Uterus (tissue), 4 donors: ENCODE results near the gene RFX2. TPM values are rescaled to one million over a fixed set of nuclear protein-coding genes. Genes with fewer than 3 reads are reported as not detected.

Source experiments
- DNase-seq, 2 donors: peaks; one replicate each; pipeline ENCODE4 v3.0.0-alpha.2; 2019 to 2020
- H3K27ac ChIP-seq, 2 donors: fragments of 200-600 bp; sonication (generic); 1 replicate in 1 of 2; 2 replicates in 1 of 2; pipeline ENCODE4 v1.5.1; 2016 to 2018
- H3K27me3 ChIP-seq, 2 donors: fragments of 200-600 bp; sonication (generic); one replicate each; pipeline ENCODE4 v1.5.1; 2018 to 2019; ENCODE audit warnings: control low read depth in 1 of 2
- H3K36me3 ChIP-seq, 2 donors: fragments of 200-600 bp; sonication (generic); one replicate each; pipeline ENCODE4 v1.5.1; 2019; ENCODE audit warnings: control low read depth in 1 of 2
- H3K4me1 ChIP-seq, 2 donors: fragments of 200-600 bp; sonication (generic); one replicate each; pipeline ENCODE4 v1.5.1; 2018 to 2019; ENCODE audit warnings: control low read depth in 1 of 2
- H3K4me3 ChIP-seq, 2 donors: fragments of 200-600 bp; sonication (generic); 1 replicate in 1 of 2; 2 replicates in 1 of 2; pipeline ENCODE4 v1.5.1; 2018 to 2019; ENCODE audit warnings: mild to moderate bottlenecking in 1 of 2
- H3K9me3 ChIP-seq, 2 donors: fragments of 200-600 bp; sonication (generic); one replicate each; pipeline ENCODE4 v1.5.1; 2019; ENCODE audit warnings: control low read depth in 1 of 2
- CTCF ChIP-seq, 4 experiments: fragments of 200-600 bp in 2 of 4; fragments of 450-650 bp in 2 of 4; sonication (generic) in 2 of 4; IDR thresholded peaks; one replicate each; pipeline ENCODE4 v1.5.1; 2016 to 2019; ENCODE audit warnings: antibody characterized with exemption in 4 of 4, mild to moderate bottlenecking in 2 of 4, moderate library complexity in 1 of 4
- POLR2A ChIP-seq, 2 donors: fragments of 450-650 bp; IDR thresholded peaks; one replicate each; pipeline ENCODE4 v1.6.1; 2016; ENCODE audit warnings: antibody characterized with exemption in 2 of 2, mild to moderate bottlenecking in 1 of 2, moderate library complexity in 1 of 2
- intact Hi-C: fragments of 100-400 bp; cut with DNase I; formaldehyde crosslinking; loops from one replicate; pipeline ENCODE4 v1.15.1; 2023; ENCODE audit warnings: low total_unique reads
- total RNA-seq, 4 donors: library from RNA; depleted of rRNA in 3 of 4; stranded (reverse); fragments of >200 nt in 3 of 4; gene quantifications; one replicate each; pipeline versions ENCODE4 v1.1.0 to v1.2.4, GENCODE V29; 2014 to 2023
- donor health status: DM: yes; HTN: yes; CAD: no.

RFX2 gene
- total RNA-seq, 4 donors from 2014 or later, result 10.5 to 77.9 (median 22.8) TPM

- TF ChIP-seq CTCF (IDR thresholded peaks at IDR 0.05) (no peak), POLR2A (IDR thresholded peaks at IDR 0.05) (no peak)
- DNase-seq, result peak in 1 of 2 donors; percentile 59
- Histone ChIP-seq H3K36me3 (no peaks in the 10 kb centered on the region), H3K27me3 (no peaks in the 10 kb centered on the region), H3K9me3 (no peaks in the 10 kb centered on the region), H3K4me1 (peaks cover 41 to 61% of the 10 kb centered on the region in 2 donors), H3K27ac (peak overlapping the region; percentile 87 to 95), H3K4me3 (peak overlapping the region in 1 of 2 donors; percentile 3)
- intact Hi-C loops, result no loop called here
Observed at GRCh38 chr19:6060600-6061375, 49.5 kb downstream of the RFX2 start.

- H3K4me1 ChIP-seq, result peaks cover 41 to 56% of the 10 kb centered on the region in 2 donors
- no peak overlapping the region for H3K4me3 ChIP-seq
- peak overlapping the region; percentile 87 to 95 for H3K27ac ChIP-seq
- no peaks in the 10 kb centered on the region for H3K9me3 ChIP-seq
- no peak for TF ChIP-seq CTCF (IDR thresholded peaks at IDR 0.05)
- no peak for TF ChIP-seq POLR2A (IDR thresholded peaks at IDR 0.05)
- intact Hi-C loops, result loop anchor here (5.0 kb wide), 1 partner anchor 47 kb away; no protein-coding TSS in a partner anchor
- H3K36me3 ChIP-seq, result no peaks in the 10 kb centered on the region
- peak in 1 of 2 donors; percentile 15 for DNase-seq
- H3K27me3 ChIP-seq, result no peaks in the 10 kb centered on the region
Observed at GRCh38 chr19:6059988-6060599, 50.2 kb downstream of the RFX2 start.

- Histone ChIP-seq H3K27me3 (no peaks in the 10 kb centered on the region), H3K9me3 (no peaks in the 10 kb centered on the region), H3K27ac (peak overlapping the region; percentile 93 to 95), H3K36me3 (no peaks in the 10 kb centered on the region), H3K4me1 (peaks cover 41 to 50% of the 10 kb centered on the region in 2 donors), H3K4me3 (no peak overlapping the region)
- intact Hi-C loops, result loop anchor here (5.0 kb wide), 1 partner anchor 48 kb away; no protein-coding TSS in a partner anchor
- TF ChIP-seq POLR2A (IDR thresholded peaks at IDR 0.05), result no peak
- TF ChIP-seq CTCF (IDR thresholded peaks at IDR 0.05), result no peak
- peak in 1 of 2 donors; percentile 10 for DNase-seq
Observed at GRCh38 chr19:6059396-6059947, 50.8 kb downstream of the RFX2 start.

GRCh38 chr19:6058518-6059201, 51.6 kb downstream of the RFX2 start:
- intact Hi-C loops, result loop anchor here (5.0 kb wide), 1 partner anchor 49 kb away; no protein-coding TSS in a partner anchor
- Histone ChIP-seq H3K4me1 (peaks cover 41 to 43% of the 10 kb centered on the region in 2 donors), H3K9me3 (no peaks in the 10 kb centered on the region), H3K4me3 (no peak overlapping the region), H3K36me3 (no peaks in the 10 kb centered on the region), H3K27me3 (no peaks in the 10 kb centered on the region), H3K27ac (peak overlapping the region; percentile 93 to 95)
- DNase-seq, result peak in 1 of 2 donors; percentile 20
- TF ChIP-seq POLR2A (IDR thresholded peaks at IDR 0.05), result no peak
- no peak for TF ChIP-seq CTCF (IDR thresholded peaks at IDR 0.05)
